HCT116 (cell line): ENCODE results near the gene CDK1. TPM values are rescaled to one million over a fixed set of nuclear protein-coding genes. Genes with fewer than 3 reads are reported as not detected.

Experiments
- total RNA-seq: library from RNA; stranded (reverse); gene quantifications from one replicate; pipeline ENCODE4 v1.2.1, GENCODE V29; 2021; ENCODE audit not compliant: unreplicated experiment

The CDK1 gene
- total RNA-seq, 1 experiment from 2014 or later, result 104 TPM

Other genes with a start within 250 kb of the CDK1 start
- 1.6 TPM for gene RHOBTB1, start 165.7 kb downstream of the CDK1 start, total RNA-seq